Chondrocyte (in vitro differentiated cells): ENCODE results near the gene NHLRC1. TPM values are rescaled to one million over a fixed set of nuclear protein-coding genes. Genes with fewer than 3 reads are reported as not detected.

Source experiments
- DNase-seq: peaks from one replicate; pipeline ENCODE4 v3.0.0; 2021; ENCODE audit warnings: mixed read lengths, low spot score
- H3K27ac Mint-ChIP-seq: one replicate; pipeline ENCODE4 v1.8.0; 2021; ENCODE audit warnings: mild to moderate bottlenecking, moderate library complexity, mixed read lengths; ENCODE audit not compliant: unreplicated experiment
- H3K27me3 Mint-ChIP-seq: 2 replicates; pipeline ENCODE4 v1.8.0; 2021; ENCODE audit warnings: low read depth, mixed read lengths
- H3K36me3 Mint-ChIP-seq: 2 replicates; pipeline ENCODE4 v1.8.0; 2021; ENCODE audit warnings: low read depth, mixed read lengths
- H3K4me1 Mint-ChIP-seq: 2 replicates; pipeline ENCODE4 v1.8.0; 2021; ENCODE audit warnings: low read depth, mild to moderate bottlenecking, mixed read lengths
- H3K4me3 Mint-ChIP-seq: one replicate; pipeline ENCODE4 v1.8.0; 2021; ENCODE audit warnings: mild to moderate bottlenecking, moderate library complexity, mixed read lengths; ENCODE audit not compliant: unreplicated experiment
- H3K9me3 Mint-ChIP-seq: 2 replicates; pipeline ENCODE4 v1.8.0; 2021; ENCODE audit warnings: low read depth, mixed read lengths
- CTCF ChIP-seq: fragments of 200-600 bp; sonication (generic); IDR thresholded peaks from 2 replicates; pipeline ENCODE4 v1.5.0; 2021; ENCODE audit warnings: antibody characterized with exemption, mild to moderate bottlenecking, moderate library complexity
- total RNA-seq: library from RNA; stranded (reverse); gene quantifications from 3 replicates; pipeline ENCODE4 v1.2.1, GENCODE V29; 2021

Gene NHLRC1
- total RNA-seq, 1 donor from 2014 or later: 1.1 TPM

GRCh38 chr6:18110162-18110561, 12.3 kb downstream of the NHLRC1 start:
- Mint-ChIP-seq H3K4me1 (no peaks in the 10 kb centered on the region), H3K4me3 (no peak overlapping the region), H3K36me3 (peaks cover 4% of the 10 kb centered on the region), H3K9me3 (peaks cover 13% of the 10 kb centered on the region), H3K27me3 (no peaks in the 10 kb centered on the region), H3K27ac (no peak overlapping the region)
- no peak for TF ChIP-seq CTCF
- no peak for DNase-seq

GRCh38 chr6:18107061-18107460, 15.4 kb downstream of the NHLRC1 start:
- no peak overlapping the region for H3K27ac Mint-ChIP-seq
- H3K9me3 Mint-ChIP-seq: peaks cover 10% of the 10 kb centered on the region
- H3K4me3 Mint-ChIP-seq: no peak overlapping the region
- H3K27me3 Mint-ChIP-seq: no peaks in the 10 kb centered on the region
- peaks cover 5% of the 10 kb centered on the region for H3K4me1 Mint-ChIP-seq
- peaks cover 4% of the 10 kb centered on the region for H3K36me3 Mint-ChIP-seq
- no peak for TF ChIP-seq CTCF
- DNase-seq: no peak

GRCh38 chr6:18102783-18103509, 19.5 kb downstream of the NHLRC1 start:
- DNase-seq: no peak
- no peak for TF ChIP-seq CTCF
- Mint-ChIP-seq H3K27ac (no peak overlapping the region), H3K36me3 (peaks cover 4% of the 10 kb centered on the region), H3K4me1 (peaks cover 15% of the 10 kb centered on the region), H3K27me3 (no peaks in the 10 kb centered on the region), H3K4me3 (no peak overlapping the region), H3K9me3 (peaks cover 10% of the 10 kb centered on the region)

- DNase-seq: no peak
- Mint-ChIP-seq H3K27me3 (no peaks in the 10 kb centered on the region), H3K4me1 (peaks cover 15% of the 10 kb centered on the region), H3K9me3 (peaks cover 5% of the 10 kb centered on the region), H3K36me3 (peaks cover under 1% of the 10 kb centered on the region), H3K27ac (no peak overlapping the region), H3K4me3 (no peak overlapping the region)
- no peak for TF ChIP-seq CTCF
These were observed 20.6 kb downstream of the NHLRC1 start for GRCh38 chr6:18101873-18102272.

GRCh38 chr6:18101271-18101670, 21.2 kb downstream of the NHLRC1 start:
- Mint-ChIP-seq H3K4me3 (no peak overlapping the region), H3K27me3 (no peaks in the 10 kb centered on the region), H3K4me1 (peaks cover 15% of the 10 kb centered on the region), H3K36me3 (no peaks in the 10 kb centered on the region), H3K9me3 (peaks cover 4% of the 10 kb centered on the region), H3K27ac (no peak overlapping the region)
- DNase-seq: no peak
- TF ChIP-seq CTCF: no peak
